Measurements from ENCODE around the gene PHF5A.

PHF5A gene

GRCh38 chr22:41411021-41411851, 57.3 kb downstream of the PHF5A start:
- no peak for DNase-seq

- no peak for DNase-seq
Observed at GRCh38 chr22:41410311-41410751, 58.2 kb downstream of the PHF5A start.
